ENCODE data around the gene GRWD1.

GRWD1 gene

GRCh38 chr19:48445606-48446481 lies at the start of gene GRWD1 (continued):
- TF ChIP-seq ZBTB26 (tag by site-specific recombination; optimal IDR thresholded peaks at IDR 0.05) = peak; percentile 24
- no peak for TF ChIP-seq ZNF433 (tag by site-specific recombination; IDR thresholded peaks at IDR 0.05; ENCODE audit: low read depth)
- no peak for TF ChIP-seq ZNF214 (tag by site-specific recombination; IDR thresholded peaks at IDR 0.05; ENCODE audit: borderline replicate concordance)
- TF ChIP-seq ZNF629 (tag by site-specific recombination; IDR thresholded peaks at IDR 0.05) = peak; percentile 50; the same call in 1 of the 2 replicates
- TF ChIP-seq FEZF1 (tag by site-specific recombination; IDR thresholded peaks at IDR 0.05) = no peak
- no peak for TF ChIP-seq EGR2 (tag by site-specific recombination; IDR thresholded peaks at IDR 0.05; ENCODE audit: low read depth)
- TF ChIP-seq GLI2 (tag by site-specific recombination; IDR thresholded peaks at IDR 0.05; ENCODE audit: borderline replicate concordance, low read depth) = no peak
- no peak for TF ChIP-seq ZSCAN16 (tag by site-specific recombination; IDR thresholded peaks at IDR 0.05)
- TF ChIP-seq, protein P1, sequence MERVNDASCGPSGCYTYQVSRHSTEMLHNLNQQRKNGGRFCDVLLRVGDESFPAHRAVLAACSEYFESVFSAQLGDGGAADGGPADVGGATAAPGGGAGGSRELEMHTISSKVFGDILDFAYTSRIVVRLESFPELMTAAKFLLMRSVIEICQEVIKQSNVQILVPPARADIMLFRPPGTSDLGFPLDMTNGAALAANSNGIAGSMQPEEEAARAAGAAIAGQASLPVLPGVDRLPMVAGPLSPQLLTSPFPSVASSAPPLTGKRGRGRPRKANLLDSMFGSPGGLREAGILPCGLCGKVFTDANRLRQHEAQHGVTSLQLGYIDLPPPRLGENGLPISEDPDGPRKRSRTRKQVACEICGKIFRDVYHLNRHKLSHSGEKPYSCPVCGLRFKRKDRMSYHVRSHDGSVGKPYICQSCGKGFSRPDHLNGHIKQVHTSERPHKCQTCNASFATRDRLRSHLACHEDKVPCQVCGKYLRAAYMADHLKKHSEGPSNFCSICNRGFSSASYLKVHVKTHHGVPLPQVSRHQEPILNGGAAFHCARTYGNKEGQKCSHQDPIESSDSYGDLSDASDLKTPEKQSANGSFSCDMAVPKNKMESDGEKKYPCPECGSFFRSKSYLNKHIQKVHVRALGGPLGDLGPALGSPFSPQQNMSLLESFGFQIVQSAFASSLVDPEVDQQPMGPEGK (tag by site-specific recombination; IDR thresholded peaks at IDR 0.05) = no peak
- TF ChIP-seq, protein P2, sequence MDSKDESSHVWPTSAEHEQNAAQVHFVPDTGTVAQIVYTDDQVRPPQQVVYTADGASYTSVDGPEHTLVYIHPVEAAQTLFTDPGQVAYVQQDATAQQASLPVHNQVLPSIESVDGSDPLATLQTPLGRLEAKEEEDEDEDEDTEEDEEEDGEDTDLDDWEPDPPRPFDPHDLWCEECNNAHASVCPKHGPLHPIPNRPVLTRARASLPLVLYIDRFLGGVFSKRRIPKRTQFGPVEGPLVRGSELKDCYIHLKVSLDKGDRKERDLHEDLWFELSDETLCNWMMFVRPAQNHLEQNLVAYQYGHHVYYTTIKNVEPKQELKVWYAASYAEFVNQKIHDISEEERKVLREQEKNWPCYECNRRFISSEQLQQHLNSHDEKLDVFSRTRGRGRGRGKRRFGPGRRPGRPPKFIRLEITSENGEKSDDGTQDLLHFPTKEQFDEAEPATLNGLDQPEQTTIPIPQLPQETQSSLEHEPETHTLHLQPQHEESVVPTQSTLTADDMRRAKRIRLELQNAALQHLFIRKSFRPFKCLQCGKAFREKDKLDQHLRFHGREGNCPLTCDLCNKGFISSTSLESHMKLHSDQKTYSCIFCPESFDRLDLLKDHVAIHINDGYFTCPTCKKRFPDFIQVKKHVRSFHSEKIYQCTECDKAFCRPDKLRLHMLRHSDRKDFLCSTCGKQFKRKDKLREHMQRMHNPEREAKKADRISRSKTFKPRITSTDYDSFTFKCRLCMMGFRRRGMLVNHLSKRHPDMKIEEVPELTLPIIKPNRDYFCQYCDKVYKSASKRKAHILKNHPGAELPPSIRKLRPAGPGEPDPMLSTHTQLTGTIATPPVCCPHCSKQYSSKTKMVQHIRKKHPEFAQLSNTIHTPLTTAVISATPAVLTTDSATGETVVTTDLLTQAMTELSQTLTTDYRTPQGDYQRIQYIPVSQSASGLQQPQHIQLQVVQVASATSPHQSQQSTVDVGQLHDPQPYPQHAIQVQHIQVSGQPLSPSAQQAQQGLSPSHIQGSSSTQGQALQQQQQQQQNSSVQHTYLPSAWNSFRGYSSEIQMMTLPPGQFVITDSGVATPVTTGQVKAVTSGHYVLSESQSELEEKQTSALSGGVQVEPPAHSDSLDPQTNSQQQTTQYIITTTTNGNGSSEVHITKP (tag by site-specific recombination; IDR thresholded peaks at IDR 0.05) = peak; percentile 78
- TF ChIP-seq SP3 (tag by site-specific recombination; IDR thresholded peaks at IDR 0.05) = peak; percentile 70
- TF ChIP-seq, protein P3, sequence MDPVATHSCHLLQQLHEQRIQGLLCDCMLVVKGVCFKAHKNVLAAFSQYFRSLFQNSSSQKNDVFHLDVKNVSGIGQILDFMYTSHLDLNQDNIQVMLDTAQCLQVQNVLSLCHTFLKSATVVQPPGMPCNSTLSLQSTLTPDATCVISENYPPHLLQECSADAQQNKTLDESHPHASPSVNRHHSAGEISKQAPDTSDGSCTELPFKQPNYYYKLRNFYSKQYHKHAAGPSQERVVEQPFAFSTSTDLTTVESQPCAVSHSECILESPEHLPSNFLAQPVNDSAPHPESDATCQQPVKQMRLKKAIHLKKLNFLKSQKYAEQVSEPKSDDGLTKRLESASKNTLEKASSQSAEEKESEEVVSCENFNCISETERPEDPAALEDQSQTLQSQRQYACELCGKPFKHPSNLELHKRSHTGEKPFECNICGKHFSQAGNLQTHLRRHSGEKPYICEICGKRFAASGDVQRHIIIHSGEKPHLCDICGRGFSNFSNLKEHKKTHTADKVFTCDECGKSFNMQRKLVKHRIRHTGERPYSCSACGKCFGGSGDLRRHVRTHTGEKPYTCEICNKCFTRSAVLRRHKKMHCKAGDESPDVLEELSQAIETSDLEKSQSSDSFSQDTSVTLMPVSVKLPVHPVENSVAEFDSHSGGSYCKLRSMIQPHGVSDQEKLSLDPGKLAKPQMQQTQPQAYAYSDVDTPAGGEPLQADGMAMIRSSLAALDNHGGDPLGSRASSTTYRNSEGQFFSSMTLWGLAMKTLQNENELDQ (tag by site-specific recombination; IDR thresholded peaks at IDR 0.05; ENCODE audit: low read depth) = no peak
- TF ChIP-seq, protein P4, sequence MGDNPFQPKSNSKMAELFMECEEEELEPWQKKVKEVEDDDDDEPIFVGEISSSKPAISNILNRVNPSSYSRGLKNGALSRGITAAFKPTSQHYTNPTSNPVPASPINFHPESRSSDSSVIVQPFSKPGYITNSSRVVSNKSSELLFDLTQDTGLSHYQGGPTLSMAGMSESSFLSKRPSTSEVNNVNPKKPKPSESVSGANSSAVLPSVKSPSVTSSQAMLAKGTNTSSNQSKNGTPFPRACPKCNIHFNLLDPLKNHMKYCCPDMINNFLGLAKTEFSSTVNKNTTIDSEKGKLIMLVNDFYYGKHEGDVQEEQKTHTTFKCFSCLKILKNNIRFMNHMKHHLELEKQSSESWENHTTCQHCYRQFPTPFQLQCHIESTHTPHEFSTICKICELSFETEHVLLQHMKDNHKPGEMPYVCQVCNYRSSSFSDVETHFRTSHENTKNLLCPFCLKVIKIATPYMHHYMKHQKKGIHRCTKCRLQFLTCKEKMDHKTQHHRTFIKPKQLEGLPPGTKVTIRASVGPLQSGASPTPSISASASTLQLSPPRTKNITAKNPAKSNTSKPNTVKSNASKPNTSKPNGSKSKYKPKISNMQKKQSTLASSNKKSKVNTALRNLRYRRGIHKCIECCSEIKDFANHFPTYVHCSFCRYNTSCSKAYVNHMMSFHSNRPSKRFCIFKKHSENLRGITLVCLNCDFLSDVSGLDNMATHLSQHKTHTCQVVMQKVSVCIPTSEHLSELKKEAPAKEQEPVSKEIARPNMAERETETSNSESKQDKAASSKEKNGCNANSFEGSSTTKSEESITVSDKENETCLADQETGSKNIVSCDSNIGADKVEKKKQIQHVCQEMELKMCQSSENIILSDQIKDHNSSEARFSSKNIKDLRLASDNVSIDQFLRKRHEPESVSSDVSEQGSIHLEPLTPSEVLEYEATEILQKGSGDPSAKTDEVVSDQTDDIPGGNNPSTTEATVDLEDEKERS (tag by site-specific recombination; IDR thresholded peaks at IDR 0.05) = no peak
- TF ChIP-seq, protein P5, sequence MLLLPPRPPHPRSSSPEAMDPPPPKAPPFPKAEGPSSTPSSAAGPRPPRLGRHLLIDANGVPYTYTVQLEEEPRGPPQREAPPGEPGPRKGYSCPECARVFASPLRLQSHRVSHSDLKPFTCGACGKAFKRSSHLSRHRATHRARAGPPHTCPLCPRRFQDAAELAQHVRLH (tag by site-specific recombination; IDR thresholded peaks at IDR 0.05) = peak; percentile 79
- peak; percentile 97 for TF ChIP-seq ZNF394 (tag by site-specific recombination; IDR thresholded peaks at IDR 0.05; ENCODE audit: borderline replicate concordance)
- no peak for TF ChIP-seq GFI1B (tag by site-specific recombination; IDR thresholded peaks at IDR 0.05)
- no peak for TF ChIP-seq ZNF311 (tag by site-specific recombination; IDR thresholded peaks at IDR 0.05; ENCODE audit: borderline replicate concordance)
- no peak for TF ChIP-seq ZNF24 (tag by site-specific recombination; IDR thresholded peaks at IDR 0.05)
- TF ChIP-seq ZNF302 (tag by site-specific recombination; IDR thresholded peaks at IDR 0.05; ENCODE audit: low read depth) = no peak
- TF ChIP-seq ZNF677 (tag by site-specific recombination; IDR thresholded peaks at IDR 0.05) = no peak

All from HEK293 (cell line).